H9 (cell line): ENCODE measurements around the gene LGALS9B. TPM values are rescaled to one million over a fixed set of nuclear protein-coding genes. Genes with fewer than 3 reads are reported as not detected.

Source experiments
- total RNA-seq: library from RNA; stranded (reverse); gene quantifications from 2 replicates; pipeline ENCODE4 v1.2.1, GENCODE V29; 2021

LGALS9B gene
- total RNA-seq, 1 experiment from 2014 or later = not detected

Other genes with a start within 250 kb of the LGALS9B start
- not detected in 2 replicates for gene CDRT15L2, start 112.2 kb upstream of the LGALS9B start, total RNA-seq